ENCODE results near the gene MCTS1. TPM values are rescaled to one million over a fixed set of nuclear protein-coding genes. Genes with fewer than 3 reads are reported as not detected.

MCTS1 gene
- total and polyA plus RNA-seq, 2 donors (not counting 1 experiment from before 2014, with no cell fraction given): 27.6 to 63.1 TPM

DNA sequence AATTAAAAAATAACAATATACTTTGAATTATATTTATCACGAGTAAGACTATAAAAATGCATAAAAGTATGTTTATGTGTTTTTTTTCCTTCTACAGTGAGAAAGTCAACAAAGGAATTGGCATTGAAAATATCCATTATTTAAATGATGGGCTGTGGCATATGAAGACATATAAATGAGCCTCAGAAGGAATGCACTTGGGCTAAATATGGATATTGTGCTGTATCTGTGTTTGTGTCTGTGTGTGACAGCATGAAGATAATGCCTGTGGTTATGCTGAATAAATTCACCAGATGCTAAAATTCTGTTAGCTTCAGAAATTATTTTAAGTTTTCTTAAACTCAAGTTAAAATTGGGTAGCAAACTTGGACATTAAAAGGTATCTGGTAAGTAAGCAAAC lies 8.2 kb downstream of the MCTS1 start:
- H3K27me3 ChIP-seq (ENCODE audit: control insufficient read depth, insufficient read depth, low read length): no peaks in the 10 kb centered on the region
- no peaks in the 10 kb centered on the region for H3K9me3 ChIP-seq (ENCODE audit: control insufficient read depth, insufficient read depth, low read depth, low read length)
- H2AFZ ChIP-seq (ENCODE audit: low read length): no peak overlapping the region
- H3K9ac ChIP-seq (ENCODE audit: insufficient read depth, low read length): no peak overlapping the region
- no peak for DNase-seq (ENCODE audit: low read depth in 2 of 2)
- no peak overlapping the region for H3K27ac ChIP-seq (ENCODE audit: insufficient read depth, low read length)
- no peaks in the 10 kb centered on the region for H4K20me1 ChIP-seq (ENCODE audit: control insufficient read depth, extremely low read depth, insufficient read depth, low read length)
- no peak overlapping the region for H3K4me3 ChIP-seq (replicated peaks in 1 of 4; ENCODE audit: control extremely low read depth in 1 of 4, insufficient read depth in 1 of 4, low read depth in 3 of 4, low read length in 4 of 4)
- TF ChIP-seq, protein P1, sequence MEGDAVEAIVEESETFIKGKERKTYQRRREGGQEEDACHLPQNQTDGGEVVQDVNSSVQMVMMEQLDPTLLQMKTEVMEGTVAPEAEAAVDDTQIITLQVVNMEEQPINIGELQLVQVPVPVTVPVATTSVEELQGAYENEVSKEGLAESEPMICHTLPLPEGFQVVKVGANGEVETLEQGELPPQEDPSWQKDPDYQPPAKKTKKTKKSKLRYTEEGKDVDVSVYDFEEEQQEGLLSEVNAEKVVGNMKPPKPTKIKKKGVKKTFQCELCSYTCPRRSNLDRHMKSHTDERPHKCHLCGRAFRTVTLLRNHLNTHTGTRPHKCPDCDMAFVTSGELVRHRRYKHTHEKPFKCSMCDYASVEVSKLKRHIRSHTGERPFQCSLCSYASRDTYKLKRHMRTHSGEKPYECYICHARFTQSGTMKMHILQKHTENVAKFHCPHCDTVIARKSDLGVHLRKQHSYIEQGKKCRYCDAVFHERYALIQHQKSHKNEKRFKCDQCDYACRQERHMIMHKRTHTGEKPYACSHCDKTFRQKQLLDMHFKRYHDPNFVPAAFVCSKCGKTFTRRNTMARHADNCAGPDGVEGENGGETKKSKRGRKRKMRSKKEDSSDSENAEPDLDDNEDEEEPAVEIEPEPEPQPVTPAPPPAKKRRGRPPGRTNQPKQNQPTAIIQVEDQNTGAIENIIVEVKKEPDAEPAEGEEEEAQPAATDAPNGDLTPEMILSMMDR (conservative IDR thresholded peaks at IDR 0.05 in 1 of 2, IDR thresholded peaks at IDR 0.05 in 1 of 2; ENCODE audit: low read depth in 1 of 2, low read length in 2 of 2): no peak
- TF ChIP-seq EZH2 (IDR thresholded peaks at IDR 0.05; ENCODE audit: low read length, missing control alignments): no peak
- H3K79me2 ChIP-seq (ENCODE audit: control insufficient read depth, insufficient read depth, low read length): no peaks in the 10 kb centered on the region
- H3K4me2 ChIP-seq (ENCODE audit: extremely low read depth, insufficient read depth, low read length): no peak overlapping the region
- H3K4me1 ChIP-seq (ENCODE audit: control insufficient read depth, extremely low read depth, insufficient read depth, low read length): no peaks in the 10 kb centered on the region
- no peaks in the 10 kb centered on the region for H3K36me3 ChIP-seq (ENCODE audit: control insufficient read depth, insufficient read depth, low read length)

DNA sequence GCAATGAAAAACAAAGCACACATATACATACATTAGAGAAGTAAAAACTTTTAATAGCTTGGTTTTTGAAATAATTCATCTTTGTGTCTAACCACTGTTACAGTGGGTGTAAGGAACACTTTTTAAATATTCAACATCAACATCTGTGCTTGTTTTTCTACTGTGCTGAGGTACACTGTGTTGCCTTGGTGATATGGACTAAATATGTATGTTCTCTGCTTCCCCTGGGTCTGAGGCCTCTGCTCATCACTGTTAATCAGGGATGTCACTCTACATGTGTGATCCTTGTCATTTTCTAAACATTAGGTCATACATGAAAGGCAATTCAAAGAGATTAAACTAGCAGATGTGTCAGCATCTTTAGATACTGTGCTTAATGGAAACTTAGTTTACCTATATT lies 10.9 kb downstream of the MCTS1 start:
- Histone ChIP-seq H3K4me3 (replicated peaks in 1 of 4; ENCODE audit: control extremely low read depth in 1 of 4, insufficient read depth in 1 of 4, low read depth in 3 of 4, low read length in 4 of 4) (no peak overlapping the region), H3K79me2 (ENCODE audit: control insufficient read depth, insufficient read depth, low read length) (no peaks in the 10 kb centered on the region), H3K4me2 (ENCODE audit: extremely low read depth, insufficient read depth, low read length) (no peak overlapping the region), H3K9ac (ENCODE audit: insufficient read depth, low read length) (no peak overlapping the region), H3K4me1 (ENCODE audit: control insufficient read depth, extremely low read depth, insufficient read depth, low read length) (no peaks in the 10 kb centered on the region), H3K27ac (ENCODE audit: insufficient read depth, low read length) (no peak overlapping the region), H3K36me3 (ENCODE audit: control insufficient read depth, insufficient read depth, low read length) (no peaks in the 10 kb centered on the region), H3K9me3 (ENCODE audit: control insufficient read depth, insufficient read depth, low read depth, low read length) (no peaks in the 10 kb centered on the region), H4K20me1 (ENCODE audit: control insufficient read depth, extremely low read depth, insufficient read depth, low read length) (no peaks in the 10 kb centered on the region), H2AFZ (ENCODE audit: low read length) (no peak overlapping the region), H3K27me3 (ENCODE audit: control insufficient read depth, insufficient read depth, low read length) (no peaks in the 10 kb centered on the region)
- no peak for DNase-seq (ENCODE audit: low read depth in 2 of 2)
- TF ChIP-seq EZH2 (IDR thresholded peaks at IDR 0.05; ENCODE audit: low read length, missing control alignments): no peak
- TF ChIP-seq, protein P1 (conservative IDR thresholded peaks at IDR 0.05 in 1 of 2, IDR thresholded peaks at IDR 0.05 in 1 of 2; ENCODE audit: low read depth in 1 of 2, low read length in 2 of 2): no peak

DNA sequence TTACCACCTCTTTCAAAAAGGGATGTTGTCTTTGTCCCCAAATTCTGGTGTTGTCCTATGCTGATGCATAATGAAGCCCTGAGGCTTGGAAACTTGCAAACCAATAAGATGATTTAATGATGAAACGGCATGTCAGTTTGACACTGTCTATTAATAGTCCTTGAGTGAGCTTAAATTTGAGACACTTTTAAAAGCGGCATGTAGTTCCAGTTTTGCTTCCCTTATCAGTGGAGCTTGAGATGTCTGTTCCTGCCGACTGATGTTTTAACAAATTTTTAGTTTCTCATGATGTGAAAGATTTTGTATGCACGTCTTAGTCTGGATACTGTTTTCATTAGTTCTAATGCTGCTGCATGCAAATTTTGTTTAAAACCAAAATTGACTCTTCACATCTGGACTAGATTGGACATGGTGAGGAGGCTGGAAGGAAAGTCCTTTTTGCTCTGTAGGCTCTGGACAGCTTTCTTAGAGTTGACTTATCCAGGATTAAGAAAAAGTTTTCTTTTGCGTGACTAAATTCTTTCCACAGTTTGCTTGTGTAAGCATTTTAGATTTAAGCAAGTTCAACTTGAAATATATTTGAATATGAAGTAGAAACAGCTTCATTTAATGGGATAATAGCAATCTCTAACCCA lies 14.2 kb downstream of the MCTS1 start:
- Histone ChIP-seq H3K4me3 (replicated peaks in 1 of 4; ENCODE audit: control extremely low read depth in 1 of 4, insufficient read depth in 1 of 4, low read depth in 3 of 4, low read length in 4 of 4) (no peak overlapping the region), H2AFZ (ENCODE audit: low read length) (no peak overlapping the region), H3K27ac (ENCODE audit: insufficient read depth, low read length) (no peak overlapping the region), H3K79me2 (ENCODE audit: control insufficient read depth, insufficient read depth, low read length) (no peaks in the 10 kb centered on the region), H3K36me3 (ENCODE audit: control insufficient read depth, insufficient read depth, low read length) (no peaks in the 10 kb centered on the region), H3K9ac (ENCODE audit: insufficient read depth, low read length) (no peak overlapping the region), H4K20me1 (ENCODE audit: control insufficient read depth, extremely low read depth, insufficient read depth, low read length) (no peaks in the 10 kb centered on the region), H3K4me2 (ENCODE audit: extremely low read depth, insufficient read depth, low read length) (no peak overlapping the region), H3K9me3 (ENCODE audit: control insufficient read depth, insufficient read depth, low read depth, low read length) (no peaks in the 10 kb centered on the region), H3K27me3 (ENCODE audit: control insufficient read depth, insufficient read depth, low read length) (no peaks in the 10 kb centered on the region), H3K4me1 (ENCODE audit: control insufficient read depth, extremely low read depth, insufficient read depth, low read length) (no peaks in the 10 kb centered on the region)
- TF ChIP-seq EZH2 (IDR thresholded peaks at IDR 0.05; ENCODE audit: low read length, missing control alignments): no peak
- TF ChIP-seq, protein P1 (conservative IDR thresholded peaks at IDR 0.05 in 1 of 2, IDR thresholded peaks at IDR 0.05 in 1 of 2; ENCODE audit: low read depth in 1 of 2, low read length in 2 of 2): no peak
- no peak for DNase-seq (ENCODE audit: low read depth in 2 of 2)

Measured in fibroblast of lung (primary cell).